BLaER1 (cell line): Measurements from ENCODE around the gene RAP2C.

Source experiments
- H3K27ac ChIP-seq: shearing (Covaris generic); formaldehyde crosslinking; 2 replicates; pipeline ENCODE4 v1.8.1; 2022
- H3K27me3 ChIP-seq: shearing (Covaris generic); formaldehyde crosslinking; 2 replicates; pipeline ENCODE4 v1.8.1; 2022
- H3K36me3 ChIP-seq: shearing (Covaris generic); formaldehyde crosslinking; 2 replicates; pipeline ENCODE4 v1.8.1; 2022
- H3K4me1 ChIP-seq: shearing (Covaris generic); formaldehyde crosslinking; 2 replicates; pipeline ENCODE4 v1.8.1; 2022
- H3K4me2 ChIP-seq: shearing (Covaris generic); formaldehyde crosslinking; 2 replicates; pipeline ENCODE4 v1.8.1; 2022
- H3K4me3 ChIP-seq: shearing (Covaris generic); formaldehyde crosslinking; 2 replicates; pipeline ENCODE4 v1.8.1; 2022
- H3K9ac ChIP-seq: shearing (Covaris generic); formaldehyde crosslinking; 2 replicates; pipeline ENCODE4 v1.8.1; 2022
- H3K9me3 ChIP-seq: shearing (Covaris generic); formaldehyde crosslinking; 2 replicates; pipeline ENCODE4 v1.8.1; 2022
- H4K20me1 ChIP-seq: shearing (Covaris generic); formaldehyde crosslinking; 2 replicates; pipeline ENCODE4 v1.8.1; 2022
- Cebpa-rat ChIP-seq: shearing (Covaris generic); IDR thresholded peaks from 2 replicates; pipeline ENCODE4 v1.8.1; 2022

RAP2C gene

DNA sequence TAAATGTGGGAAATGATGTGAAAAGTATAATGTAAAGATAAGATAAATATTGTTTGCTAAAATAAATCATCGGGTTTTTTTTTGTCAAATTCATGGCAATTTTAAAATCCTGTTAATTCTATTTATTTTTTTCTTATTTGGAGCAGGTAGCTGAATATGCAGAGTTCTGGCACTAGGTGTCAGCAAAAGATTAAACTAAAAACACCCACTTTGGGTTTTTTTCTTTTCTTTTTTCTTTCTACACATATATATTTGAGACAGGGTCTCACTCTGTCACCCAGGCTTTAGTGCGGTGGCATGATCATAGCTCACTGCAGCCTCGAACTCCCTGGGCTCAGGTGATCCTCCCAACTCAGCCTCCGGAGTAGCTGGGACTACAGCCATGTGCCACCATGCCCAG is 6.9 kb upstream of the RAP2C start:
- TF ChIP-seq Cebpa-rat = no peak
- peaks cover 43% of the 10 kb centered on the region; the same call in 1 of the 2 replicates for H4K20me1 ChIP-seq
- H3K27ac ChIP-seq = no peak overlapping the region
- peaks cover 91% of the 10 kb centered on the region for H3K27me3 ChIP-seq
- H3K4me1 ChIP-seq = no peaks in the 10 kb centered on the region
- H3K4me2 ChIP-seq = no peak overlapping the region
- no peak overlapping the region for H3K9ac ChIP-seq
- H3K9me3 ChIP-seq = no peaks in the 10 kb centered on the region
- no peaks in the 10 kb centered on the region for H3K36me3 ChIP-seq
- H3K4me3 ChIP-seq = no peak overlapping the region

GRCh38 chrX:132218100-132218812 is 991 bp downstream of the RAP2C start:
- peak overlapping the region; percentile 76 for H3K4me3 ChIP-seq
- peaks cover 13% of the 10 kb centered on the region for H3K4me1 ChIP-seq
- H3K4me2 ChIP-seq = peak overlapping the region; percentile 75
- H3K36me3 ChIP-seq = no peaks in the 10 kb centered on the region
- no peak for TF ChIP-seq Cebpa-rat
- no peaks in the 10 kb centered on the region for H3K9me3 ChIP-seq
- H3K27ac ChIP-seq = peak overlapping the region; percentile 94
- peaks cover 73% of the 10 kb centered on the region for H3K27me3 ChIP-seq
- peaks cover 30% of the 10 kb centered on the region for H4K20me1 ChIP-seq
- H3K9ac ChIP-seq = peak overlapping the region; percentile 91

DNA sequence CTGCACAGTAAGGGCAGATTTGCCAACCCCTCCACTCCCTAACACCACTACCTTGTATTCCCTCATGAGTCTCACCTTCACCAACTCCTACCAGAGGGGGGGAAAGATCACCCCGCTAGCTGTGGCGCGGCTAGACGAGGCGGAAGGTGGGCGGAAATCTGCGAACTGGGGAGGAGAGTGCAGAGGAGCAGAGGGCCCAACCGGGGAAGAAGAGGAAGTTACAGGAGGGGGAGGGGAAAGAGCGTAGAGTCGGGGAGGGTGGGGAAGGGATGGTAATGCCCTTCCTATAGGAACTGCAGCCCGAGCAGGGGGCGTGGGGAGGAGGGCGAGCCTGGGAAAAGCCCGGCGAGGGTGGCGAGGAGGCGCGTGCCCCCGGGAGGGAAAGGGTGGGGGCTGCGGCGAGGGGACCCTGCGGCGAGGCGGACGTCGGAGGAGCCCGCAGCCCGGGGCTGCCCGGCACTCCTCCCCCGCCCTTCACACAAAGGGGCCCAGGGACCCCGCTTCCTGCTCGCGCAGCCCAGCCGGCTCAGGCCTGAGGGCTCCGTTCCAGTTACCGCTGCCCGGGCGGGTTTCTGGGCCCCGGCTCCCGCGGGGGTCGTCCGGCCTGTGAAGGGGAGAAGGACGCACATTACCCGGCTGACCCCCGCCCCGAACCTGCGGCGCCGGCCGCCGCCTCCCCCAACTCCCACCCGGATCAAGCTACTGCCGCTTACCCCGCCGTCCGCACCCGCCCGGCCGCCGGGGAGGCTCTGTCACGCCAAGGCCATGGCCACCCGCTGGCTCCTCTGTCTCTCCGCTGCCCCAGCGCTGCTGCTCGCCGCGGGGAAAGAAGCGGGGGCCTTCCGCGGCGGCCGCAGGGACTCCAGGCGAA is 1.8 kb downstream of the RAP2C start:
- peaks cover 13% of the 10 kb centered on the region for H3K4me1 ChIP-seq
- H3K4me2 ChIP-seq = peak overlapping the region; percentile 66
- TF ChIP-seq Cebpa-rat = no peak
- peak overlapping the region; percentile 91 for H3K9ac ChIP-seq
- peak overlapping the region; percentile 76 for H3K4me3 ChIP-seq
- peak overlapping the region; percentile 94 for H3K27ac ChIP-seq
- H4K20me1 ChIP-seq = peaks cover 31% of the 10 kb centered on the region
- peaks cover 6% of the 10 kb centered on the region; the same call in 1 of the 2 replicates for H3K36me3 ChIP-seq
- peaks cover 72% of the 10 kb centered on the region for H3K27me3 ChIP-seq
- H3K9me3 ChIP-seq = no peaks in the 10 kb centered on the region

DNA sequence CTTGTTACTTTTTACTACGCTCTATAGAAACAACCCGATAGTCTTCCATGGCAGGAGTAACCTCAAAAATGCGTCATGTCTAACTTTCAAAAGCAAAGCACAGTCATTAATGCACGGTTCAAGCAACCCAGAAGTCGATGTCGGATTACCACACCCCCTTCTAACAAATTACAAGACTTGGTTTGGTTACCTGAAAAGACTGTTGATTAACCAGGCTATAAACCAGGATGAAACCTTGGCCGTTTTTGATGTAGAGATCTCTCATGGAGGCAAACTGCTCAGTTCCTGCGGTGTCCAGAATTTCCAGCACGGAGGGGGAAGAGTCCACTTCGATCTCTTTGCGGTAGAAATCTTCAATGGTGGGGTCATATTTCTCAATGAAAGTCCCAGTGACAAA is 2.4 kb downstream of the RAP2C start:
- Histone ChIP-seq H3K4me3 (peak overlapping the region; percentile 76), H3K9me3 (no peaks in the 10 kb centered on the region), H3K36me3 (peaks cover 8% of the 10 kb centered on the region; the same call in 1 of the 2 replicates), H4K20me1 (peaks cover 33% of the 10 kb centered on the region), H3K9ac (peak overlapping the region; percentile 91), H3K27me3 (peaks cover 70% of the 10 kb centered on the region), H3K27ac (peak overlapping the region; percentile 94), H3K4me2 (peak overlapping the region; percentile 66), H3K4me1 (peaks cover 13% of the 10 kb centered on the region)
- TF ChIP-seq Cebpa-rat = no peak

GRCh38 chrX:132216283-132216682 is 3.0 kb downstream of the RAP2C start:
- Histone ChIP-seq H3K4me2 (peak overlapping the region; percentile 66), H3K27ac (no peak overlapping the region), H3K27me3 (peaks cover 70% of the 10 kb centered on the region), H4K20me1 (peaks cover 37% of the 10 kb centered on the region), H3K9me3 (no peaks in the 10 kb centered on the region), H3K36me3 (peaks cover 8% of the 10 kb centered on the region; the same call in 1 of the 2 replicates), H3K4me1 (peaks cover 13% of the 10 kb centered on the region), H3K9ac (no peak overlapping the region), H3K4me3 (peak overlapping the region; percentile 76)
- no peak for TF ChIP-seq Cebpa-rat

GRCh38 chrX:132214518-132214917 is 4.7 kb downstream of the RAP2C start:
- Histone ChIP-seq H3K27ac (no peak overlapping the region), H3K9ac (no peak overlapping the region), H3K27me3 (peaks cover 71% of the 10 kb centered on the region), H3K9me3 (no peaks in the 10 kb centered on the region), H3K4me2 (no peak overlapping the region), H3K4me1 (peaks cover 18% of the 10 kb centered on the region), H3K4me3 (no peak overlapping the region), H4K20me1 (peaks cover 51% of the 10 kb centered on the region), H3K36me3 (peaks cover 8% of the 10 kb centered on the region; the same call in 1 of the 2 replicates)
- no peak for TF ChIP-seq Cebpa-rat

GRCh38 chrX:132209527-132209926 is 9.7 kb downstream of the RAP2C start:
- peaks cover 8% of the 10 kb centered on the region; the same call in 1 of the 2 replicates for H3K36me3 ChIP-seq
- H3K9me3 ChIP-seq = no peaks in the 10 kb centered on the region
- no peak overlapping the region for H3K27ac ChIP-seq
- peaks cover 58% of the 10 kb centered on the region for H4K20me1 ChIP-seq
- peaks cover 84% of the 10 kb centered on the region for H3K27me3 ChIP-seq
- H3K4me1 ChIP-seq = peaks cover 8% of the 10 kb centered on the region; the same call in 1 of the 2 replicates
- no peak overlapping the region for H3K9ac ChIP-seq
- H3K4me2 ChIP-seq = no peak overlapping the region; the same call in 1 of the 2 replicates
- H3K4me3 ChIP-seq = no peak overlapping the region
- TF ChIP-seq Cebpa-rat = no peak

DNA sequence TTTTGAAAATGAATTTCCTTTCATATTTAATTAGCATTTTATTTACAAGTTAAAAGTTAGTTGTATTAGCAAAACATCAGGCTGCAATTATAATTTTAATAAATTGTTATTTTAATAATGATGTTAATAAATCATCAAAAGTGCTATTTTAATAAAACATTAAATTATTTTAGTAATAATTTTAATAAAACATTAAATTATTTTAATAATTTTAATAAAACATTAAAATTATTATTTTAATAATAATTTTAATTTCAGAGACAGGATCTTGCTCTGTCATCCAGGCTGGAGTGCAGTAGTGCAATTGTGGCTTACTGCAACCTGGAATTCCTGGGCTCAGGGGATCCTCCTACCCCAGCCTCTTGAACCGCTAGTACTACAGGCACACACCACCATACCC is 10.8 kb downstream of the RAP2C start:
- Histone ChIP-seq H3K27ac (no peak overlapping the region), H3K9ac (no peak overlapping the region), H4K20me1 (peaks cover 56% of the 10 kb centered on the region), H3K36me3 (peaks cover 8% of the 10 kb centered on the region; the same call in 1 of the 2 replicates), H3K4me2 (no peak overlapping the region), H3K4me1 (peaks cover 8% of the 10 kb centered on the region; the same call in 1 of the 2 replicates), H3K27me3 (peaks cover 83% of the 10 kb centered on the region), H3K4me3 (no peak overlapping the region), H3K9me3 (no peaks in the 10 kb centered on the region)
- TF ChIP-seq Cebpa-rat = no peak

- Histone ChIP-seq H3K9ac (no peak overlapping the region), H4K20me1 (peaks cover 55% of the 10 kb centered on the region), H3K4me3 (no peak overlapping the region), H3K27ac (no peak overlapping the region), H3K4me2 (no peak overlapping the region), H3K36me3 (peaks cover 7% of the 10 kb centered on the region; the same call in 1 of the 2 replicates), H3K27me3 (peaks cover 85% of the 10 kb centered on the region), H3K9me3 (no peaks in the 10 kb centered on the region), H3K4me1 (peaks cover 8% of the 10 kb centered on the region; the same call in 1 of the 2 replicates)
- no peak for TF ChIP-seq Cebpa-rat
Measured at GRCh38 chrX:132207996-132208395, 11.3 kb downstream of the RAP2C start.
